ENCODE data around the gene ANKRD16.
A peak's percentile ranks its signal among the peaks of the same experiment; 100 is the strongest.
"Not testable (repeated sequence)": the region's sequence is repeated elsewhere in the genome, so short reads cannot be mapped to it uniquely, and the experiment has no call there.

ANKRD16 gene

GRCh38 chr10:5877041-5877440 is 12.7 kb downstream of the ANKRD16 start:
- DNase-seq: not testable (repeated sequence)

GRCh38 chr10:5876181-5876768 is 13.4 kb downstream of the ANKRD16 start:
- DNase-seq: peak in 7 of 56 donors; percentile 7 to 24 (median 19)

GRCh38 chr10:5873515-5873995 is 16.1 kb downstream of the ANKRD16 start:
- DNase-seq: peak in 43 of 56 donors; percentile 8 to 87 (median 46)

GRCh38 chr10:5871596-5871995 is 18.1 kb downstream of the ANKRD16 start:
- no peak for DNase-seq

DNA sequence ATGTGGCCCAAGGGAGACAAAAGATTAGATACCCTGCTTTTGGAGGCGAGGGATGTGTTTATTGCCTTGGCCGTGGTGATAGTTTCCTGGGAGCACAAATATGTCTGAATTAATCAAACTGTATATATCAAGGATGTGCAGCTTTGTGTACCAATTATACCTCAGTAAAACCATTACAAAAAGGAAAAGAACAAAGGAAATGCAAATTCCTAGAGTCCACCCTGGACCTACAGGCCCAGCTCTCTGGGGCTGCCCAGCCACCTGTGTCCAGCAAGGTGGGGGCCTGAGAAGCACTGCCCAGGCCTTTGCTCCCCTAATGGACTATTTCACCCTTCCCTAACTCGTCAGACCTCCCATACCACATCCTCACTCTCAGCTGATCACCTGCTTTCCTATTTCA is 20.5 kb downstream of the ANKRD16 start:
- DNase-seq: no peak

GRCh38 chr10:5868383-5868782 is 21.3 kb downstream of the ANKRD16 start:
- not testable (repeated sequence) for DNase-seq

- not testable (repeated sequence) for DNase-seq
Observed at GRCh38 chr10:5867091-5867615, 22.5 kb downstream of the ANKRD16 start.

- not testable (repeated sequence) for DNase-seq
Observed at GRCh38 chr10:5866451-5867081, 23.1 kb downstream of the ANKRD16 start.

DNA sequence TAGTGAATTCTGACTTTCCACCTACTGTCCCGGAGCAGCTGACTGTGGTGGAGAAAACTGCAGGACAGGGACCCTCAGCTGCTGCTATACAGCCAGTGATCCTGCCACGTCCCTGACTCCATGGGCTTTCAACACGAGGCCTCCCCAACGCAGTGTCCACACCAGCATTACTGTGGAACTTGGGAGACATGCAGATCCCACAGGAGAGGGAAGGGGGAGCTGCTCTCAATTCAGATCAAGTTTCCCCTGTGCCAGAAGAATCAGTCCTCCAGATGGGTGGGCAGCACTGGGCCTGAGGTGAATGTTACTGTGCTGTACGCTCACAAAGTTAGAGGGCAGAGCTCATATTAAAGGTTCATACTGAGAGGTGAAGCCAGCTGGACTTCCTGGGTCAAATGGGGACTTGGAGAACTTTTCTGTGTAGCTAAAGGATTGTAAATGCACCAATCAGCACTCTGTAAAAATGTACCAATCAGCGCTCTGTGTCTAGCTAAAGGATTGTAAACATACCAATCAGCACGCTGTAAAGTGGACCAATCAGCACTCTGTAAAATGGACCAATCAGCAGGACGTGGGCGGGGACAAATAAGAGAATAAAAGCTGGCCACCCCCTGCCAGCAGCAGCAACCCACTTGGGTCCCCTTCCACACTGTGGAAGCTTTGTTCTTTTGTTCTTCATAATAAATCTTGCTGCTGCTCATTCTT is 26.6 kb downstream of the ANKRD16 start:
- DNase-seq: not testable (repeated sequence)

- DNase-seq: no peak
Observed at GRCh38 chr10:5862360-5862961, 27.2 kb downstream of the ANKRD16 start.

DNA sequence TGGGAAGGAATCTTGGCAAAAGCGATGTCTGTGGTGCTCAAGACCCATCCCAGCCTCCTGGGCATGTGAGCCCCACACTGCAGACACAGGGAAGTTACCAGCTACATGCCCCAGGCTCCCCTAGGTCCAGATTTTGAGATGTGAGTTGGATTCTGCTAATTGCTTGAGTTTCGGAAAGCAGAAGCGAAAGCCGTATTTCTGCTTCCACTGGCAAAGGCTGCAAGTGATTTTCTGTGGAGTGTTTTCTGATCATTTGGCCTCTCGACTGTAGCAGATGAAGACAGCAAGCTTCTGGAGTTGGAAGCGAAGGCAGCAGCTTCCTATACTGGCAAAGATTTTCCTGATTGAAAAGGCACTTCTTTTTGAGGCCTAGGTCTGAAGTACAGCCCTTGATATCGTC is 29.6 kb downstream of the ANKRD16 start:
- DNase-seq: peak in 5 of 56 donors; percentile 5 to 53 (median 10)

GRCh38 chr10:5858811-5859210 is 30.9 kb downstream of the ANKRD16 start:
- DNase-seq: peak in 48 of 56 donors; percentile 6 to 86 (median 48)

DNA sequence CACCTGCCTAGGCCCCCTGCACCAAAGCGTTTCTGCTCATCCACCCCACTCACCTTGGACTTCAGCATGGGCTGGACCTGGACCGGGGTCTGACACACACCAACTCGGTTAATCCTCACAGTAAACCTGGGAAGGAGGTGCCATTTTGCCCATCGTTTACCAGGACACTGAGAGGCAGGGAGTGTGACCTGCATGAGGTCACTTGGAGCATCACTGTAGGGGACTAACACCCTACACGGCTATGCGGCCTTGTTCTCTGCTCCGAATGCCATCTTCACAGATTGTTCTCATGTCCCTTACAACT is 33.0 kb downstream of the ANKRD16 start:
- no peak for DNase-seq

DNA sequence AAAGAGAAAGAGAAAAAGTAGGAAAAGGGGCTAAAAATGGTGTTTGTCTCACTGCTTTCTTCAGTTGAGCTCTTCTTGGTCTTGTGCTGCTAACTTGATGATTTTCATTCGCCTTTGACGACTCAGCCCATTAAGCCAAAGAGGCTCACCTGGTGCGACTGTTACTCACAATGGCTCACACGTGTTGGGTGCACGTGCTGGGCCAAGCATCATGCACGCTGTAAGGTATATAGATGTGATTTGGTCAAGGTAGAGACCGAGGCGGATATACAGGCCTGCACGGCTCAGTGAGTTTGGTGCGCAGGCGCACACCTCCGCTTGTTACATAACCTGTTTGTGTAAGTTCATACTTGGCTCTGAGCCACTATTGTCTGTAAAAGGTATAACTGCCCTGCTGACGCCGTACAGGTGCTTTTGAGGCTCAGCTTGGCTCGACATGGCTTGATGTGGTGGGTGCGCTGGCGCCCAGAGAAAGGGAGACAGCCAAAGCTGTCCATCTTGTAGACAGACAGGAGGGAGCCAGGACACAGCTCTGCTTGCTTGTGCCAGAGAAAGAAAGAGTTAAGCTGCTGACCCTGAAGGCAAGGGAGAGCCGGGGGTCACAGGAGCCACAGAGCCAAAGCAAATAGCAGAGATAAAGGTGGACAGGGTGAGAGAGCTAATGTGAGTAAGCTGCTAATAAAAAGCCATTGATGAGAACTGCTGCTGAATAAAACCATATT is 33.6 kb downstream of the ANKRD16 start:
- DNase-seq: no peak

DNA sequence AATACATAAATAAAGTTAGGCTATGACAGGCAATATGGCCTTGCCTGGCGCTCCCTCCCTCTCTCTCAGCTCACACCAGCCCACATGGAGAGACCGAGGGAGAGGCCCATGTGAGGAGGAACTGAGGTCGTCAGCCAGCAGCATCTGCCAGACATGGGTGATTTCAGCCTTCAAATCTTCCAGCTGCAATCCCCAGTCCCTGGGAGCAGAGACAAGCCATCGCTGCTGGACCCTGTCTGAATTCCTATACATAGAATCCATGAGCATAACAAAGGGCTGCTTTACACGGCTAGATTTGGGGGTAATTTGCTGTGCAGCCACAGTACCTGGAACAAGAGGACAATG is 35.6 kb downstream of the ANKRD16 start:
- DNase-seq: no peak

- not testable (repeated sequence) for DNase-seq
Observed at GRCh38 chr10:5846667-5847066, 43.0 kb downstream of the ANKRD16 start.

GRCh38 chr10:5844345-5845055 is 45.2 kb downstream of the ANKRD16 start:
- DNase-seq: no peak

DNA sequence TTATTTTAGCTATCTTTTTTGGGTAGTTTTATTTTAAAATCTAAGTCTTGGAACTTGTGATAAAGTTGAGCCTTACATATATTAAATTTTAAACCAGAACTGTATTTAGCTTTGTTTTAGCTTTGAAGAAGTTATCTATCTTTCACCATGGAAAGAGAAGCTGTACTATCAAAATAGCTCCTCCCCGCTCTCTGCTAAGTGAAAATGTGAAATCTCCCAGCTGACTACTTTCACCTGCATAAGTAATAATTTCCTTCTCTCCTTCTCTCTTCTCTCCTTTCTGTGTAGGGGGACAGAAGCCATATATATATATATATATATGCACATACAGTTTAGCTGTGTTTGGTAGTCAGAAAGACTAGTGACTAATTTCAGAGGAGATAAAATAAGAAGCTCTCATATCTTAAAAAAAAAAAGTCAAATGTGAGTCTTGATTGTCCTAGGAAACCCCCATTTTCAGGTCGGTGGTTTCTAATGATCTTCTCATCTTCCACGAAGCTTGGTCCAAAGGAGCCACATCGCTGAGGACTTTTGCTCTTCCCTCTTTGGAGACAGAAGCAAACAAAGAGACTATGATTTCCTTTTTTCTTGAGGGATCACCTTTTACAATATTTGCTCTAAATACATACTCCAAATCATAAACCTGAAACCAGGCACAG is 45.9 kb downstream of the ANKRD16 start:
- DNase-seq: no peak

DNA sequence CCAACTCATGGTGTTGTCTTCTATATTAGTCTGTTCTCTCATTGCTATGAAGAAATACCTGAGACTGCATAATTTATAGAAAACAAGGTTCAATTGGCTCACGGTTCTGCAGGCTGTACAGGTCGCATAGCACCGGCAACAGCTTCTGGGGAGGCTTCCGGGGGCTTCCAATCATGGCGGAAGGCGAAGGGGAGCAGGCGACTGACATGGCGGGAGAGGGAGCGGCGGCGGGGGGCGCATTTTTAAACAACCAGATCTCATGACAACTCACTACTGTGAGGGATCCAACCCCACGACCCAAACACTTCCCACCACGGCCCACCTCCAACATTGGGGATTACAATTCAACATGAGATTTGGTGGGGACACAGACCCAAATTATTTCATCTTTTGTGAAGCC is 47.7 kb downstream of the ANKRD16 start:
- no peak for DNase-seq
